ENCODE measurements around the gene PSME3IP1.
"Not testable (repeated sequence)": the region's sequence is repeated elsewhere in the genome, so short reads cannot be mapped to it uniquely, and the experiment has no call there.

Gene PSME3IP1

GRCh38 chr16:57115514-57116182, 70.2 kb downstream of the PSME3IP1 start:
- no peak for FAIRE-seq

GRCh38 chr16:57115168-57115513, 70.7 kb downstream of the PSME3IP1 start:
- FAIRE-seq: no peak

- FAIRE-seq: no peak
Observed at GRCh38 chr16:57113664-57114063, 72.2 kb downstream of the PSME3IP1 start.

- FAIRE-seq: no peak
Observed at GRCh38 chr16:57113042-57113453, 72.8 kb downstream of the PSME3IP1 start.

GRCh38 chr16:57112403-57113041, 73.3 kb downstream of the PSME3IP1 start:
- FAIRE-seq: no peak

- FAIRE-seq: no peak
Observed at GRCh38 chr16:57111420-57111819, 74.4 kb downstream of the PSME3IP1 start.

GRCh38 chr16:57110937-57111336, 74.9 kb downstream of the PSME3IP1 start:
- FAIRE-seq: no peak

- FAIRE-seq: not testable (repeated sequence)
Observed at GRCh38 chr16:57109259-57110105, 76.4 kb downstream of the PSME3IP1 start.

- no peak for FAIRE-seq
Observed at GRCh38 chr16:57108432-57108831, 77.4 kb downstream of the PSME3IP1 start.

- no peak for FAIRE-seq
Observed at GRCh38 chr16:57107321-57107922, 78.4 kb downstream of the PSME3IP1 start.

- no peak for FAIRE-seq
Observed at GRCh38 chr16:57106767-57107166, 79.1 kb downstream of the PSME3IP1 start.

GRCh38 chr16:57105184-57105583, 80.7 kb downstream of the PSME3IP1 start:
- FAIRE-seq: no peak

GRCh38 chr16:57104706-57105105, 81.1 kb downstream of the PSME3IP1 start:
- no peak for FAIRE-seq

- no peak for FAIRE-seq
Observed at GRCh38 chr16:57102888-57103851, 82.7 kb downstream of the PSME3IP1 start.
